ENCODE data around the gene ATP5ME.
A peak's percentile ranks its signal among the peaks of the same experiment; 100 is the strongest.
"Not testable (repeated sequence)": the region's sequence is repeated elsewhere in the genome, so short reads cannot be mapped to it uniquely, and the experiment has no call there.

ATP5ME gene, protein sequence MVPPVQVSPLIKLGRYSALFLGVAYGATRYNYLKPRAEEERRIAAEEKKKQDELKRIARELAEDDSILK

DNA sequence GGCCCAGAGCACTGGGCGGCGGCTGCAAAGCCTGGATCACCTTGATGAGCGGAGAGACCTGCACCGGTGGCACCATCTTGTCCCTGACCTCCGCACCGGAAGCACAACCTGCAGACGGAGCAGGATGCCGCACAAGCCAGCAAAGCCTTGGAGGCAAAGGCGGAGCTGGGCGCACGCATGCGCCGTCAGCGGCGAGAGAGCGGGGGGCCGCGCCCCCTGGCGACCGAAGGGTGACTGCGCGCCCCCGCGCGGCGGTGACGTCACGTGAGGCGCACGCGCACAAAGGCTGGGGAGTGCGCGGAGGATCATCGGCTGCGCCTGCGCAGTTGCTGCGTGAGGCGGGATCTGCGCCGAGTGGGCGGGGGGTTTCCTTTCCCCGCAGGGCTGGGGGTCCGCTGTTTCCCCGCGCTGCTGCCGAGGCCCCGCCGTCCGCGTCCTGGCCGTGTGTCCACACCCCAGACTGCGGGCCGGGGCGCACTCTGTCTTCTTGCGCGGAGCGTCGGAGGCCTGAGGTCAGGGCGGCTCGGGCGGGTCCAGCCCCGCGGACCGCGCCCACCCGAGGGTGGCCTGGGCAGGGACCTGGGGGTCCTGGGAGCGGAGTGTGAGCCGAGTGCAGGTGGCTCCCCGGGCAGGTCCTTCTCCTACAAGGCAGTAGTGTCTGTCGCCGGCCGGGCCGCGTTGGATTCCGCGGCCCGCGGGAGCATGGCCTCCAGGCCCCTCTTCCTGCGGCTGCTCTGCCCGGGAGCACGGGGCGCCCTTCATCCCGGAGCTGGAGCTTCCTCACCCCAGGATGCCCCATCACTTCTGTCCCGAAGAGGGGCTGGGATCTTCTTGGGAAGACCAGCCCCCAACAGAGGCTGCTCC, at the start of gene ATP5ME, which contains the start of gene MYL5:
TSS of gene ATP5ME (minus strand) at position 105 of the 864 bp plus-strand sequence. CDS start at position 76, 29 bp downstream.
TSS of gene MYL5 (plus strand) at position 371 of the 864 bp plus-strand sequence. CDS start 3,485 bp downstream, outside the sequence.
- DNase-seq (ENCODE audit: low read depth): peak; percentile 96

DNA sequence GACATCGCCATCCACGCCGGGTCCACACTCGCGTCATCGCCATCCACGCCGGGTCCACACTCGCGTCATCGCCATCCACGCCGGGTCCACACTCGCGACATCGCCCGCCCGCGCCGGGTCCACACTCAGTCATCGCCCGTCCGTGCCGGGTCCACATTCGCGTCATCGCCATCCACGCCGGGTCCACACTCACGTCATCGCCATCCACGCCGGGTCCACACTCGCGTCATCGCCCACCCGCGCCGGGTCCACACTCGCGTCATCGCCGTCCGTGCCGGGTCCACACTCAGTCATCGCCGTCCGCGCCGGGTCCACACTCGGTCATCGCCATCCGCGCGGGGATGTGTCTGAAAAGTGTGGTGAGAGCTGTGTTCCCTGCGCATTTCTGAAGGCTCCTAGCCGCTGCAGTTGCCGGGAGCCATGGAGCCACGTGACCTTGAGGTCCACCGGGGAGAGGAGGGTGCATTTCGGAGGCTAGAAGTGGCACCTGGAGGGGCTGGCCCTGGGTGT, 48.8 kb upstream of the ATP5ME start:
- no peak for DNase-seq (ENCODE audit: low read depth)

DNA sequence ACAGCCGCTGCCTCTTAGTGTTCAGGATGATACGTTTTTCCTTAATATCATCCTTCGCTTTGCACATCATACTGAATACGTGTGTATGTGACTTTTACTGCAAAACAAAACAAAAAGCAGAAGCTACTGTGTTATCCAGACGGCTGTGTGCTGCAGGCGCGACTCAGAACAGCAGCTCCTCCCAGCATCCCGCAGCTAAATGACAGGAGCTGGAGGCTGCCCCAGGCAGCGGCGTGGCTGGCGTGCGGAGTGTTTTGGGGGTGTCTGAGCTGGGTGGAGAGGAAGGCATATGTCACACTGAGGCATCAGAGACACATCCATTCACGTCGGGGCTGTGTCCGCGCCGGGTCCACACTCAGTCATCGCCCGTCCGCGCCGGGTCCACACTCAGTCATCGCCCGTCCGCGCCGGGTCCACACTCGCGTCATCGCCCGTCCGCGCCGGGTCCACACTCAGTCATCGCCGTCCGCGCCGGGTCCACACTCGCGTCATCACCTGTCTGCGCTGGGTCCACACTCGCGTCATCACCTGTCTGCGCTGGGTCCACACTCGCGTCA, 48.2 kb upstream of the ATP5ME start:
- no peak for DNase-seq (ENCODE audit: low read depth)

DNA sequence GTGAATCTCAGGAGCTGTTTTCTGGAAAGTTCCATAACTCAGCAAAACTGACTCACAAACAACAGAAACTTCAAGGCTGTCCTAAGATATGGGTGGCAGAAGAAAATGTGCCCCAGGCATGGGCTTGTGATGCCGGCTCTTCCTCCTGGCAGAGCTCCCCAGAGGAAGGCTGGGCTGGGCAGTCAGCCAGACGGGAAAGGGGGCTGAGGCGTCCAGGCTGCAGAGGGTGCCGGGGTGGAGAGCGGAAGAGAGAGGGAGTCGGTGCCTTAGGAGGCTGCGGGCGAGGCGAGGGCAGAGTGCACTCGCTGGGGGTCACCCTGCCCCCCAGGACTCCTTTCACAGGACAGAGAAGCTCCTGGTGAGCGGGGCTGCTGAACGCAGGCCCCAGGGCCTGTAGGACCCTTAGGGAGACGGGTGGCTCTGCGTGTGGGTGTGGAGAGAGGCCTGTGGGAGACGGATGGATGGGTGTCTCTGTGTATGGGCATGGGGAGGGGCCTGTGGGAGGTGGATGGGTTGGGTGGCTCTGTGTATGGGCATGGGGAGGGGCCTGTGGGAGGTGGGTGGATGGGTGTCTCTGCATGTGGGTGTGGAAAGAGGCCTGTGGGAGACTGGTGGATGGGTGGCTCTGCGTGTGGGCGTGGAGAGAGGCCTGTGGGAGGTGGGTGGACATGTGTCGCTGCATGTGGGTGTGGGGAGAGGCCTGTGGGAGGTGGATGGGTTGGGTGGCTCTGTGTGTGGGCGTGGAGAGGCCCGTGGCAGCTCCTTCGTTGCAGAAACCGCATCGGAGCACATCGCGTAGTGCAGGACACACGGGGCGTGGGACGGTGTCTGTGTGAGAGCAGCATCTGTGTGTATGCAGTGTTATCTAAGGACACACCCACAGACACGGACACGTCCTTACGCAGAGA, 47.4 kb upstream of the ATP5ME start:
- no peak for DNase-seq (ENCODE audit: low read depth)

DNA sequence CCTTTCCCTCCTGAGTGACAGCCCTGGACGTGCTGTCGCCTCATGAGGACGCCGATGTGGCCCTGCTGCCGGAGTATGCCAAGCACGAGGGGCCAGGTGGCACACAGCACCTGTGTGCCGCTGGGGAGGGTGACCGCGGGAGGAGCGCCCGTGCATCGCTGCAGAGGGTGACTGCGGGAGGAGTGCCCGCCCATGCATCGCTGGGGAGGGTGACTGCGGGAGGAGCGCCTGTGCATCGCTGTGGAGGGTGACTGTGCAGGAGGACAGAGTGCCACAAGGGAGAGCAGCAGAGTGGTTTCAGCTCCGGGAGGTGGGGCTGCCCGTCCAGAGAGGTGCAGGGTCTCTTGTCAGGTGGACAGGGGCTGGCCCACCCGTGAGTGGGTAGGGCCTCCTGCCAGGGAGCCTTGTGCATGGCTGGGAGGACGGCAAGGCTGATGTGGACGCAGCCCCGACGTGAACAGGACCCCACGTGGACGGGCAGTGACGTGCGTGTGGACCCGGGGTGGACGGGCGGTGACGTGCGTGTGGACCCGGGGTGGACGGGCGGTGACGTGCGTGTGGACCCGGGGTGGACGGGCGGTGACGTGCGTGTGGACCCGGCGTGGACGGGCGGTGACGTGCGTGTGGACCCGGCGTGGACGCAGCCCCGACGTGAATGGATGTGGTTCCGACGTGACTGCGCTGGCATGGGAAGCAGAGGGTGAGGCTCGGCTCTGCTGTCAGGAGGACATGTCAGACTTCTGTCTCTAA, 46.2 kb upstream of the ATP5ME start:
- no peak for DNase-seq (ENCODE audit: low read depth)

DNA sequence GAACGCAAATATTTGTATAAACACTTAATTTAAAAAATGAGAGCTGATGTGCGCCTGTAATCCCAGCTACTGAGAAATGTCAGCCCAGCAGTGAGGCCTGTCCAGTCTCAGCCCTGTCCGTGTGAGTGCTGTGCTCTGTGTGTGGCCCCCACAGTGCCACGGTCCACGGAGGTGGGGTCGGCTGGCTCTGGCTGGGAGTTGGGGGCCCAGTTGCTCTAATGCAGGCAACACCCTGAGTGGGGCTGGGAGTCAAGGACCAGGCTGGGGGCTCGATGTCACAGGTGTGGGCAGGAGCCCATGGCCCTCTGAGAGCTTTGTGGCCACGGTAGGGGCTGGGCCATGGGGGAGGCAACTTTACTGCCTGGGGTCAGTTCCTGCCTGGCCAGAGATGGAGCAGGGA, 44.4 kb upstream of the ATP5ME start:
- no peak for DNase-seq (ENCODE audit: low read depth)

DNA sequence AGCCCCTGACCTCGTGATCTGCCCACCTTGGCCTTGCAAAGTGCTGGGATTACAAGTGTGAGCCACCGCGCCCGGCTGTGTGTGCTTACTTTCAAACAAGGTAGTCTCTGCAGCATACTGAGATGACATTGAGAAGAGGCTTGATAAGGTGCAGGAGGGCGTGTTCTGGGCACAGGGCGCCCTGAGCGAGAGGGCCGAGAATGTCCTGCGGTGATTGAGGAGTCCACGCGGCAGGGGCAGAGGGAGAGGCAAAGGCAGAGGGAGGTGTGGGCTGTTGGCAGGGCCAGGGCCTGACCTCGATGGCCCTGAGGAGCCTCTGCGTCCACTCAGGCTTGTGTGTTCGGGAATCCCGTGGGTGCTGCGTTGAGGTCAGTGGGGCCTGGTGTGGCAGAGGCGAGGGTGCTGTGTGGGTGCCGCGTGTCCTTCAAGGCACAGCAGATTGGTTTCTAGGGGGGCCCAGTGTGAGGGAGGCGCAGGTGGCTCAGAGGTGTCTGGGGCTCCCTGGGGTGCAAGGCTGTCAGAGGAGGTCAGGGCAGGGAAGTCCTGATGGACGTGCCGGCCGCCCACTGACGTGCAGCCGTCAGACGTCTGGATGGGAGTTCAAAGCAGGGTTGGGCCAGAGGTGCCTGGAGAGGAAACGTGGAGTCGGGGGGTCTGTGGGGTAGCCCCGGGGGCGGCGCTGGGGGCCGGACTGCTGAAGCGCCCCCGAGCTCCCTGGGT, 43.7 kb upstream of the ATP5ME start:
- DNase-seq (ENCODE audit: low read depth): no peak

DNA sequence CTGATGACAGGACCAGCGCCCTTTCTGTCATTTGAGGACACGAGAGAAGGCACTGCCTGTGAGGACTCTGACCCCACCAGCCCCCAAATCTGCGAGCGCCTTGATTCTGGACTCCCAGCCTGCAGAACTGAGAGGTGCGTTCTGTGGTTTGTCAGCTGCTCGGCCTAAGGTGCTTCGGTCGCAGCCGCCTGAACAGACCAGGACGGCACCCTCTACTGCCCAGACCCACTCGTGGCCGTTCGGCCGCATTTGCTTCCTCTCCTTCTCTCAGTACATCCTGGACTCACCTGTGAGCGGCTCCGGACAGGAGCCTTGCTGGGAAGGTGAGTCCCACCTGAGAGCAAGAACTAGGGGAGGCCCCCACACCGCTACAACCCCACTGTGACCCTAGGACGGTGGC, 40.0 kb upstream of the ATP5ME start:
- DNase-seq (ENCODE audit: low read depth): no peak

DNA sequence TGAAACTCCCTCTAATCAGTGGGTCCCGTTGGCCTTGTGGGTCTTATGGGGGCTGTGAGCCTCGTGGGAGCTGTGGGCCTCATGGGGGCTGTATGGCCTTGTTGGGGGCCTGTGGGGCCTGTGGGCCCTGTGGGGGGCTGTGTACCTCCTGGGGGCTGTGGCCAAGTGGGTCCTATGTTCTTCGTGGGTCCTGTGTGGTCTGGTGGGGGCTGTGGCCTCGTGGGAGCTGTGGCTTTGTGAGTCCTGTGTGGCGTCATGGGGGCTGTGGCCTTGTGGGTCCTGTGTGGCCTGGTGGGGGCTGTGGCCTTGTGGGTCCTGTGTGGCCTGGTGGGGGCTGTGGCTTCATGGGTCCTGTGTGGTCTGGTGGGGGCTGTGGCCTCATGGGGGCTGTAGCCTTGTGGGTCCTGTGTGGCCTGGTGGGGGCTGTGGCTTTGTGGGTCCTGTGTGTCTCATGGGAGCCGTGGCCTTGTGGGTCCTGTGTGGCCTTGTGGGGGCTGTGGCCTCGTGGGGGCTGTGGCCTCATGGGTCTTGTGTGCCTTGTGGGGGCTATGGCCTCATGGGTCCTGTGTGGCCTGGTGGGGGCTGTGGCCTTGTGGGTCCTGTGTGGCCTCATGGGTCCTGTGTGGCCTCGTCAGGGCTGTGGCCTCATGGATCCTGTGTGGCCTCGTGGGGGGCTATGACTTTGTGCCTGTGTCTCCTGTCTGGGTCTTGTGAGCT, 39.0 kb upstream of the ATP5ME start:
- DNase-seq (ENCODE audit: low read depth): no peak

DNA sequence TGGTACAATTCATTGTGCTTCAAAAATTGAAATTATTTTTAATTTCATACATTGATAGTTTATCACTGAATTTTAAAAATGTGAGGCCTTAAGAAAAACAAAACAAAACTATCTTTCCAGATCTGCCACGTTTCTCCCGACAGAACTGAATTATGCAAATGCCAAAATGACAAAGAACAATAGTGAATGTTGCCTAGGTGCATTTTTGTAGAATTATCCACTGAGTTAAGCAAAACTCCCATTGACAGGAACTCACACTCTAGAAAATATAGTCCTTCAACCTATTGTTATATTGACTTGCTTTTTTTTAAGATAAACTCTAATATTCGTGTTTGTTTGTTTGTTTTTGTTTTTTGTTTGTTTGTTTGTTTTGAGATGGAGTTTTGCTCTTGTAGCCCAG, 38.0 kb upstream of the ATP5ME start:
- DNase-seq (ENCODE audit: low read depth): no peak

DNA sequence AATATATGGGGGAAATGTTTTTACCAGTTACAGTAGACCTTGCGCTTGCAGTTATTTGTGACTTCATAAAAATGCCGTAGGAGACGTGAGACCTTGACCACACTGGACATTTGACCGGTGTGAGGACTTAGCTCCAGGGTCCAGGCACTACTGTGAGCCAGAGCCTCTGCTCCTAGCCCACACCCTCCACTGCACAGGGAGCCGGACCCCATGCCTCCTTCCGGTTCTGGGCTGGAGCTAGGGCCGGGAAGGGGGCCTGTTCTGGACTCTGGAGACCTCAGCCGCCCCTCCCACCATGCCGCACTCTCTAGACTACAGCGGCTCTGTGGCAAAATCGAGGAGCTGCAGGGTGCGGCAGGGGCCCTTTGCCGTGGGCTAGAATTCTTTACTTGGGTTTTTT, 36.8 kb upstream of the ATP5ME start:
- DNase-seq (ENCODE audit: low read depth): no peak

DNA sequence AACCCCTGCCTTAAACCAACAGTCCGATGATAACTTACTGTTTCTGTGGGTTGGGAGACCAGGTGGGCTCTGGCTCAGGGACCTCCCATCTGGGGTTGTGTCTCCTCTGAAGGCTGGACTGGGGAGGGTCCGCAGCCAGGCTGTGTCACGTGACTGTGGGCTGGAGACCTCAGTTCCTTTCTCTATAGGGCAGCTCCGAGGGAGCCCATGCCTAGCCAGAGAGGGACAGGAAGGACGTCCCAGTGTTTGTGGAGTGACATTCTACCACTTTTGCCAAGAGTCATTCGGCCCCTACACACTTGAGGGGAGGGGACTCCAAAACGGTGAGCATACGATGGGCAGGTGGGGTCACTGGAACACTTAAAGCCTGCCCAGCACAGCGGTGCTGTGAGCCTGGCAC, 36.0 kb upstream of the ATP5ME start:
- no peak for DNase-seq (ENCODE audit: low read depth)

DNA sequence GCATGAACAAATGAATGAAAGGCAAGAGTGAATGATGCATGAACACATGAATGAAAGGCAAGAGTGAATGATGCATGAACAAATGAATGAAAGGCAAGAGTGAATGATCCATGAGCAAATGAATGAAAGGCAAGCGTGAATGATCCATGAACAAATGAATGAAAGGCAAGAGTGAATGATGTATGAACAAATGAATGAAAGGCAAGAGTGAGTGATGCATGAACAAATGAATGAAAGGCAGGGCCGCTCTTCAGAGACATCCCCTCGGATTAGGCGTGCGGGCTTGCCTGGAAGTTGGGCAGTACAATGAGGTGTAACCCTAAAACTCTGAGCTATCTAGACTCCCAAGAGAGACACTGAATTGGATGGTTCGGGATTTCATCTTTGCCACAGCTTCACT, 35.3 kb upstream of the ATP5ME start:
- no peak for DNase-seq (ENCODE audit: low read depth)

DNA sequence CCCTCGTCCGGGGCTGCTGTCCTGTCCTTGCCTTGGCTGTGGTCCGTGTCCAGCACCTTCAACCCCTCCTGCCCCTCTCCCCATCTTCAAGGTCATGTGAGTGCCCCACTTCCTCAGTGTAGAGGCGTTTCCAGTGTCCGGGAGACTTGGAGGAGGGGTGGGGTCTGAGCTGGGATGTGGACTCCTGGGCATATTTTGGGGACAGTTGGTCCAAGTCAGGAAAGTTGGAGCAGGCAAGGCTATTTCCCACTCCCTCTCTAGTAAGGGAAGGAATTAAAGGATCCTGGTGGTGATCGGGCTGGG, 34.5 kb upstream of the ATP5ME start:
- DNase-seq (ENCODE audit: low read depth): no peak

DNA sequence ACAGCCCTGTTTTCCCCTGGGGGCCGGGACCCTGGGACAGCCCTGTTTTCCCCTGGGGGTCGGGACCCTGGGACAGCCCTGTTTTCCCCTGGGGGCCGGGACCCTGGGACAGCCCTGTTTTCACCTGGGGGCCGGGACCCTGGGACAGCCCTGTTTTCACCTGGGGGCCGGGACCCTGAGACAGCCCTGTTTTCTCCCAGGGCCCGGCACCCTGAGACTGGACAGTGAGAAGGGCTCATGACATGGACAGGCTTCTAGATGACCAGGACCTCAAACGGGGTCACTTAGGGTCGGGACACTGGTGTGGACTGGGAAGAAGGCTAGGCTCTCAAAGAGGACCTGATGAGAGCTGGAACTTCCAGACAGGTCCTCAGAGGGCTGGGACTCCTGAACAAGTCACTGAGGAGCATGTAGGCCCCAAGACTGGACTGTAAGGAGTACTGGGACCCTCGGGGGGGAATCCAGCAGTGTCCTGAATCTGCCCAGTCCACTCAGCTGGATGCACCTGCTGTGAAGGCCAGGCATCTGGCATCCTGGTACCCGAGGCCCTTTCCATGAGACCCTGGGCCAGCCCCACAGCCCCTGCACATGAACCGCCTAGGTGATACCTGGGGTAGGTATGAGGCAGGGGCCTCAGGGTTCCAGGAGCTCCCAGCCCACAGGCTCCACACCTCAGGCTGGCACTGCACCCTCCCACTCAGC, 34.0 kb upstream of the ATP5ME start:
- no peak for DNase-seq (ENCODE audit: low read depth)

DNA sequence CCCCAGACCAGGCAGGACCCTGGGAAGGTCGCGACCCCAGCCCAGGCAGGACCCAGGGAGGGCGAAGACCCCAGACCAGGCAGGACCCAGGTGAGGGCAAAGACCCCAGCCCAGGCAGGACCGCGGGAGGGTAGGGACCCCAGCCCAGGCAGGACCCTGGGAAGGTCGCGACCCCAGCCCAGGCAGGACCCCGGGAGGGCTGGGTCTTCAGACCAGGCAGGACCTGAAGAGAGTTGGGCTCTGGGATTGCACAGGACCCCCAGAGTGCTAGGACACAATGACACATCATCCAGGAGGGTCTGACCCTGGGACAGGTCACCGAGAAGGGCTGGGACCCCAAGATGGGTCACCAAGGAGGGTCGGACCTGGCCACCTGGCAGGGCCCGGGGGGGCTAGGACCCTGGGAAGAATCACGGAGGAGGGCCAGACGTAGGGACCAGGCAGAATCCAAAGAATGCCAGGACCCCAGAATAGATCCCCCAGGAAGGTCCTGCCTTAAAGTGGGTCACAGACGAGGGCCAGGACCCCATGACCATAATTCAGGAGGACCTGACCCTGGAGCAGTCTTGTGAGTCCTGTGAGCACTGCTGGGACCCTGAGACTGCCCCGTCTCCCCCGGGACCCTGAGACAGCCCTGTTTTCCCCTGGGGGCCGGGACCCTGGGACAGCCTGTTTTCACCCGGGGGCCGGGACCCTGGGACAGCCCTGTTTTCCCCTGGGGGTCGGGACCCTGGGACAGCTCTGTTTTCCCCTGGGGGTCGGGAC, 32.9 kb upstream of the ATP5ME start:
- no peak for DNase-seq (ENCODE audit: low read depth)

DNA sequence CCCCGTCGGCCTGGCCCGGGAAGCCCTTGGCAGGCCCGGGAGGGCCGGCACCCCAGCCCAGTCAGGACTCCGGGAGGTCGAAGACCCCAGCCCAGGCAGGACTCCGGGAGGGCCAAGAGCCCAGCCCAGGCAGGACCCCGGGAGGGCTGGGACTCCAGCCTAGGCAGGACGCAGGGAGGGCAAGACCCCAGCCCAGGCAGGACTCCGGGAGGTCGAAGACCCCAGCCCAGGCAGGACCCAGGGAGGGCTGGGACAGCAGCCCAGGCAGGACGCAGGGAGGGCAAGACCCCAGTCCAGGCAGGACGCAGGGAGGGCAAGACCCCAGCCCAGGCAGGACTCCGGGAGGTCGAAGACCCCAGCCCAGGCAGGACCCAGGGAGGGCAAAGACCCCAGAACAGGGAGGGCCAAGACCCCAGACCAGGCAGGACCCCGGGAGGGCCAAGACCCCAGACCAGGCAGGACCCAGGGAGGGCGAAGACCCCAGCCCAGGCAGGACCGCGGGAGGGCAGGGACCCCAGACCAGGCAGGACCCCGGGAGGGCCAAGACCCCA, 32.1 kb upstream of the ATP5ME start:
- not testable (repeated sequence) for DNase-seq (ENCODE audit: low read depth)

DNA sequence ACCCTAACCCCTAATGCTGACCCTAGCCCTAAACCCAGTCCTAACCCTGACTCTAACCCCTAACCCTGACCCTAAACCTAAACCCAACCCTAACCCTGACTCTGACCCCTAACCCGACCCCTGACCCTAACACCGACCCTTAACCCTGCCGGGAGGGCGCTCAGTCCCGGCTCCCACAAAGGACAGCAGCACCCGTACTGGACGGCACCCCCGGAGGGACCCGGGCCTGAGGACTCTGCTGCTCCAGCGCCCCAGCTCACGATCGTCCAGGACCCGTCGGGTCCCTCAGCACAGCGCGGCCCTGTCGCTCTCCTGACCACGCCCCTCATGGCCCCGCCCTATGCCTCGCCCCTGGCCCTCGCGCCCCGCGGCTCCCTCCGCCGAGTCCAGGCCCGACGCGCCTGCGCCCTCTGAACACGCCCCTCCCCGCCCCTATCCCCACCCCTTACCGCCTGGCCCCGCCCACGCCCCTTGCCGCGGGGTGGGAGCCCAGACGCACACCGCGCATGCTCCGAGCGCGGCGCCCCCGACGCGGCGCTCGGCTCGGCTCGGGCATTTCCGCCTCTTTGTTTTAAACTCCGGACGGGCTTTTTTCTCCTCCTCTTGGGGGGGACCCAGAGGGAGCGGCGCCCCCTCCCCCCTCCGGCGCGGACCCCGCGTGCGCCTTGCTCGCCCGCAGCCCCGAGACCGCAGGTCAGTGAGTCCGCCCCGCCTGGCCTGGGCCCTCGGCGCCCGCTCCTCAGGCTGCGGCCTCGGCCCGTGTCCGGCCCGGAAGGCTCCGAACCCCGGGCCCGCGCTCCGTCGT, 31.4 kb upstream of the ATP5ME start, which contains the start of gene PCGF3:
TSS of gene PCGF3 (plus strand) at position 555 of the 805 bp plus-strand sequence. CDS start 27,849 bp downstream, outside the sequence.
- DNase-seq (ENCODE audit: low read depth): peak; percentile 94

Measured in activated T-cell treated with anti-CD3 and anti-CD28 coated beads for 24 hours (primary cell).